ENCODE measurements around the gene MAGEA10. TPM values are rescaled to one million over a fixed set of nuclear protein-coding genes. Genes with fewer than 3 reads are reported as not detected.

MAGEA10 gene
- total RNA-seq, 1 experiment from 2014 or later: not detected

GRCh38 chrX:152151256-152151655 is 12.9 kb upstream of the MAGEA10 start (continued):
- no peak for TF ChIP-seq FOXP1 (CRISPR knock-in tag; IDR thresholded peaks at IDR 0.05; ENCODE audit: borderline replicate concordance)
- no peak for TF ChIP-seq ETV6 (CRISPR knock-in tag; IDR thresholded peaks at IDR 0.05)
- no peak for TF ChIP-seq ZNF671 (CRISPR knock-in tag; IDR thresholded peaks at IDR 0.05)
- no peak for TF ChIP-seq ATF3 (CRISPR knock-in tag; conservative IDR thresholded peaks at IDR 0.05)

- H3K27me3 Mint-ChIP-seq (ENCODE audit: low read depth): no peaks in the 10 kb centered on the region
- ChIA-PET CTCF (no interaction called here), POLR2A (no interaction called here)
- peaks cover 32% of the 10 kb centered on the region for H3K4me1 Mint-ChIP-seq
- ATAC-seq: no peak
- no peaks in the 10 kb centered on the region for H3K9me3 Mint-ChIP-seq
- no peak for DNase-seq (ENCODE audit: low spot score)
- peak overlapping the region; percentile 60; the same call in 1 of the 2 replicates for H3K27ac Mint-ChIP-seq
- no peaks in the 10 kb centered on the region for H3K36me3 Mint-ChIP-seq
- no peak for TF ChIP-seq ZNF512 (CRISPR knock-in tag; IDR thresholded peaks at IDR 0.05; ENCODE audit: borderline replicate concordance)
- TF ChIP-seq KAT7 (CRISPR knock-in tag; IDR thresholded peaks at IDR 0.05; ENCODE audit: borderline replicate concordance): no peak
- TF ChIP-seq AFF4 (CRISPR knock-in tag; IDR thresholded peaks at IDR 0.05; ENCODE audit: borderline replicate concordance): no peak
- TF ChIP-seq FOXK1 (CRISPR knock-in tag; IDR thresholded peaks at IDR 0.05): no peak
- TF ChIP-seq MXD4 (CRISPR knock-in tag; IDR thresholded peaks at IDR 0.05; ENCODE audit: borderline replicate concordance): no peak
- TF ChIP-seq ZNF281 (CRISPR knock-in tag; IDR thresholded peaks at IDR 0.05): no peak
- TF ChIP-seq ZNF416 (CRISPR knock-in tag; IDR thresholded peaks at IDR 0.05): no peak
- no peak for TF ChIP-seq E2F4 (CRISPR knock-in tag; IDR thresholded peaks at IDR 0.05; ENCODE audit: borderline replicate concordance, low read depth)
- no peak for TF ChIP-seq ARID4B (CRISPR knock-in tag; IDR thresholded peaks at IDR 0.05; ENCODE audit: borderline replicate concordance)
- TF ChIP-seq ERG (CRISPR knock-in tag; IDR thresholded peaks at IDR 0.05): no peak
- no peak for TF ChIP-seq GRHL2 (CRISPR knock-in tag; IDR thresholded peaks at IDR 0.05; ENCODE audit: insufficient replicate concordance, severe bottlenecking)
- TF ChIP-seq ZNF396 (CRISPR knock-in tag; IDR thresholded peaks at IDR 0.05; ENCODE audit: borderline replicate concordance): no peak
- no peak for TF ChIP-seq ZNF425 (CRISPR knock-in tag; conservative IDR thresholded peaks at IDR 0.05)
- no peak for TF ChIP-seq SP1 (CRISPR knock-in tag; conservative IDR thresholded peaks at IDR 0.05)
- no peak overlapping the region for H3K4me3 Mint-ChIP-seq
Observed at GRCh38 chrX:152149648-152150047, 11.3 kb upstream of the MAGEA10 start.

Data from WTC11 (cell line).